HK-2 (cell line): ENCODE measurements around the gene PTPN4.
"Not testable (repeated sequence)": the region's sequence is repeated elsewhere in the genome, so short reads cannot be mapped to it uniquely, and the experiment has no call there.

Source experiments
- DNase-seq: peaks from one replicate; pipeline ENCODE4 v3.0.0-alpha.2; 2018; ENCODE audit not compliant: unreplicated experiment

The PTPN4 gene

DNA sequence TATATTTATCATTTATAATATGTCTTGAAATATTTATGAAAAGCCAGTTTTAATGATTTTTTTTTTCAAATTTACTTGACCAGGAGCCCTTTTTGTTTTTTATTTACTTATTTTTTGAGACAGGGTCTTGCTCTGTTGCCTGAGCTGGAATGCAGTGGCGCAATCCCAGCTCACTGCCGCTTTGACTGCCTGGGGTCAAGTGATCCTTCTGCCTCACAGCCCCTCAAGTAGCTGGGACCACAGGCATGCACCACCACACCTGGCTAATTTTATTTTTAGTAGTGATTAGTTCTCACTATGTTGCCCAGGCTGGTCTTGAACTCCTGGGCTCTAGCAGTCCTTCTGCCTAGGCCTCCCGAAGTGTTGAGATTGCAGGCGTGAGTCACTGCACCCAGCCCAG lies 258.8 kb downstream of the PTPN4 start:
- DNase-seq: no peak

DNA sequence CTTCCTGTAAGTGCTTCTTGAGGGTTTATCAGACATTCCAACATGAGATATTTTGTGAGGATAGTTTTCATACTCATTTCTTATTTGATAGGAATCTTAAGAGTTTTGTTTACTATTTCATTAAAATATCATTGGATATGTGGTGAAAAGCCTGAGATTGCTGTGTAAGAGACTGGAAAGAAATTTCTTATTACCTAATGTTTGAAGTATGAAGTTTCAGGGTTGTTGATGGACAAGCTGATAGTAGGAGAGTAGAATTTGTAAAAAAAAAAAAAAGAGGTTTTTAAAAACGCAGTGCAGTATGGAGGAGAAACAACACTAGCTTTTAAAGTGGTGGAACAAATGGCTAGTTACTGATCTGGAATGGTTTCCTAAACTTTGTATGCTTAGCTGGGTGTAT lies 260.8 kb downstream of the PTPN4 start:
- no peak for DNase-seq

DNA sequence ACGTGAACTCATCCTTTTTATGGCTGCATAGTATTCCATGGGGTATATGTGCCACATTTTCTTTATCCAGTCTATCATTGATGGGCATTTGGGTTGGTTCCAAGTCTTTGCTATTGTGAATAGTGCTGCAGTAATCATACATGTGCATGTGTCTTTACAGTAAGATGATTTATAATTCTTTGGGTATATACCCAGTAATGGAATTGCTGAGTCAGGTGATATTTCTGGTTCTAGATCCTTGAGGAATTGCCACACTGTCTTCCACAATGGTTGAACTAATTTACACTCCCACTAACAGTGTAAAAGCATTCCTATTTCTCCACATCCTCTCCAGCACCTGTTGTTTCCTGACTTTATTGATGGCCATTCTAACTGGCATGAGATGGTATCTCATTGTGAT lies 262.8 kb downstream of the PTPN4 start:
- not testable (repeated sequence) for DNase-seq

DNA sequence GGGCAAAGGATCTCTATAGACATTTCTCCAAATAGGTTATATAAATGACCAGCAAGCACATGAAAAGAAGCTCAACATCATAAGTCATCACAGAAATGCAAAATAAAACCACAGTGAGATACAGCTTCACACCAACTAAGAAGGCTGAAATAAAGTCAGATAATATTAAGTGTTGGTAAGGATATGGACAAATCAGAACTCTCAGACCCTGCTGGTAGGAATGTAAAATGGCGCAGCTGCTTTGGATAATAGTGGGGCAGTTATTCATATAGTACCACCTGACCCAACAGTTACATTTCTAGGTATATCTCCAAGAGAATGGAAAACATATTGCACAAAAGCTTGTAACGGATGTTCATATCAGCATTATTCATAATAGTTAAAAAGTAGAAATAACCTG lies 267.2 kb downstream of the PTPN4 start:
- no peak for DNase-seq

- no peak for DNase-seq
Observed at GRCh38 chr2:120028795-120029194, 269.1 kb downstream of the PTPN4 start.

DNA sequence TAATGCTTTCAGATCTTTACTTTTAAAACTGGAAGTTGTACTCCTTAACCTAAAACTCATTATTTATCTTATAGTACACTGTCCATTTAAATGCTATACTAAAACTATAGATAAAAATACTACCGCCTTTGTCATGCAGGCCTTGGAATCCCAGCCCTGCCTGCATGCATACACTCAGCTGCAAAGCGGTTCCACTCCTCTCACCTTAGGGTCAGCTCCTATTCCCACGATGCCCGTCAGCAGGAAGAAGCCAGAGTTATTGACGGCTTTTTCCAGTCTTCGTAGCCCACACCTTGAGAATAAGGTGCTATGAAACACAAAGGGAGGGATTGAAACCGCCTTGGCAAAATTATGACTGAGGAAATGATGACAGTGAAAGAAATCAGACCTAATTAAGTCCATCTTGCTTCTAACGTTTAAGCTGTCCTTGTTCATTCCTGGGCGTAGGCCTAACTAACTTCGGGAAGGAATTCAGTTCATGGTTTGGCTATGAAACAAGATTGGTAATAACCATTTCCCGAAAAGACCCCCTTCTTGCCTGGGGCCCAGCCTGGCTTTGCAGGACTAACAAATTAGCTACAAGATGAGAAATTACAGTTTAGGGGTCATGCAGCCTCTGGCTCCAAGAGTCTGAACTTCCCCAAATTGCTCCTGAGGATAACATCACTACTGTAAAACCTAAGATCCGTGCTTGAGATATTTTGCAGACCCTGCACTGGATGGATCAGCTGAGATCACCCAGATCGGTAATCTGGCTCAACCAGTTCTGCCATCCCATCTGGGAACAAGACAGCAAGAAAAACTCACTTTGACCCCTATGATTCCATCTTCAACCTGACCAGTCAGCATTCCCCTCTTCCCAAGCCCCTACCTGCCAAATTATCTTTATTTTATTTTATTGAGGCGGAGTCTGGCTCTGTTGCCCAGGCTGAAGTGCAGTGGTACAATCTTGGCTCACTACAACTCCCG lies 270.2 kb downstream of the PTPN4 start:
- DNase-seq: no peak

DNA sequence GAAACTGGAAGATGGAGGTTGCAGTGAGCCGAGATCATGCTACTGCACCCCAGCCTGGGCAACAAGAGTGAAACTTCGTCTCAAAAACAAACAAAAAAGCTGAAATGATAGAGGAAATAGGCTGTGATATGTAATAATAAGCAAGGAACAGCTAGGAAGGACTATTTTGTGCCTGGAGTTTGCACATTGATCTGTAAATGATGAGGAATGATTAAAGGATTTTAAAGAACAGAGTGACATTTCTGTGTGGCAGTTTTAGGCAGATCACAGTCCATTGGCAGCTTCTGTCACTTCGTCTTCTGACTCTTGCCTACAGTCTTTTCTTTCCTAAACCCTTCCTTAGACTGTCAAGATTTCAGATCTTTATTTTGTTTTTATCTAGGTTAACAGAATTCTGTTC lies 272.6 kb downstream of the PTPN4 start:
- DNase-seq: no peak
